Right atrium auricular region (tissue), 2 donors: ENCODE results near the gene CD300LD. TPM values are rescaled to one million over a fixed set of nuclear protein-coding genes. Genes with fewer than 3 reads are reported as not detected.

Experiments
- DNase-seq: peaks from one replicate; pipeline ENCODE4 v3.0.0-alpha.2; 2019; ENCODE audit warnings: low spot score
- H3K27ac ChIP-seq, 2 donors: fragments of 200-600 bp; sonication (generic); 1 replicate in 1 of 2; 2 replicates in 1 of 2; pipeline ENCODE4 v1.5.1; 2016 to 2019
- H3K27me3 ChIP-seq, 2 donors: fragments of 200-600 bp; sonication (generic); one replicate each; pipeline versions ENCODE4 v1.5.1 to v1.6.0; 2017 to 2019
- H3K36me3 ChIP-seq: fragments of 200-600 bp; sonication (generic); one replicate; pipeline ENCODE4 v1.5.1; 2016
- H3K4me1 ChIP-seq, 2 donors: fragments of 200-600 bp; sonication (generic); one replicate each; pipeline versions ENCODE4 v1.5.1 to v1.6.0; 2017 to 2019
- H3K4me3 ChIP-seq, 2 donors: fragments of 200-600 bp; sonication (generic); 1 replicate in 1 of 2; 2 replicates in 1 of 2; pipeline ENCODE4 v1.5.1; 2017 to 2019; ENCODE audit warnings: mild to moderate bottlenecking in 1 of 2, moderate library complexity in 1 of 2
- H3K9me3 ChIP-seq, 2 donors: fragments of 200-600 bp; sonication (generic); one replicate each; pipeline ENCODE4 v1.5.1; 2019
- total RNA-seq, 2 donors: library from RNA; depleted of rRNA; stranded (reverse); fragments of >200 nt; gene quantifications; one replicate each; pipeline ENCODE4 v1.1.0, GENCODE V29; 2016
- TF ChIP-seq, protein P1 (sequence below), 2 donors: fragments of 200-600 bp; sonication (generic); IDR thresholded peaks; one replicate each; pipeline ENCODE4 v1.5.1; 2019; ENCODE audit warnings: antibody characterized with exemption in 2 of 2

Gene CD300LD
- total RNA-seq, 2 donors from 2014 or later: not detected

DNA sequence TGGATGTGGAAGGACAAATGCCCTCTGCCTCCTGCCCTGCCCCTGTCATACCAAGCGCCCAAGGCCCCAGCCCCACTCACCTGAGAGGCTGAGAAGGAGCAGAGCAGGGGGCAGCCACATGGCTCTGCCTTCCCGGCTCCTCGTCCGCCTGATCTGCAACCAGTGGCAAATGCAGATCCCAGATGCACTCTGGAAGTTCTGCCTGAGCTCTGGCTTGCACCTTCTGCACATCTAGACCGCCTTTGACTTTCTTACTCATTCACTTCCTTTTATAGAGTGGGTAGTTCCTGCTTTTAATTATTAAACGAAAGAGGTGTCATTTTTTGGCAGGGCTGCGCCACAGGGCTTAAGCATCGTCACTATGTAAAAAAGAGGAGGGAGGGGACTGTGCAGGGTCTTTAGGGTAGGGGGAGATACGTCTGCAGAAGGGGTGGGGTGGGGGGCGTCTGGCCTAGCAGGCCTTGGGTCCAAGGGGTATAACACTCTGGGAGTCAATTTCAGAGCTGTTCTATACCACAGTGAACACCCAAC, 60.8 kb downstream of the CD300LD start, which contains the start of gene CD300LB:
Gene CD300LB, minus strand, starts transcription at position 245 of the 531 bp plus-strand sequence. Its CDS starts 125 bp downstream, at position 120.
- Histone ChIP-seq H3K4me1 (no peaks in the 10 kb centered on the region), H3K36me3 (no peaks in the 10 kb centered on the region), H3K27me3 (no peaks in the 10 kb centered on the region), H3K27ac (no peak within 1 kb of the TSS), H3K9me3 (peaks cover 0 to 10% of the 10 kb centered on the region in 2 donors), H3K4me3 (no peak within 1 kb of the TSS)
- DNase-seq: peak; percentile 54
- TF ChIP-seq, protein P1, sequence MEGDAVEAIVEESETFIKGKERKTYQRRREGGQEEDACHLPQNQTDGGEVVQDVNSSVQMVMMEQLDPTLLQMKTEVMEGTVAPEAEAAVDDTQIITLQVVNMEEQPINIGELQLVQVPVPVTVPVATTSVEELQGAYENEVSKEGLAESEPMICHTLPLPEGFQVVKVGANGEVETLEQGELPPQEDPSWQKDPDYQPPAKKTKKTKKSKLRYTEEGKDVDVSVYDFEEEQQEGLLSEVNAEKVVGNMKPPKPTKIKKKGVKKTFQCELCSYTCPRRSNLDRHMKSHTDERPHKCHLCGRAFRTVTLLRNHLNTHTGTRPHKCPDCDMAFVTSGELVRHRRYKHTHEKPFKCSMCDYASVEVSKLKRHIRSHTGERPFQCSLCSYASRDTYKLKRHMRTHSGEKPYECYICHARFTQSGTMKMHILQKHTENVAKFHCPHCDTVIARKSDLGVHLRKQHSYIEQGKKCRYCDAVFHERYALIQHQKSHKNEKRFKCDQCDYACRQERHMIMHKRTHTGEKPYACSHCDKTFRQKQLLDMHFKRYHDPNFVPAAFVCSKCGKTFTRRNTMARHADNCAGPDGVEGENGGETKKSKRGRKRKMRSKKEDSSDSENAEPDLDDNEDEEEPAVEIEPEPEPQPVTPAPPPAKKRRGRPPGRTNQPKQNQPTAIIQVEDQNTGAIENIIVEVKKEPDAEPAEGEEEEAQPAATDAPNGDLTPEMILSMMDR (IDR thresholded peaks at IDR 0.05): no peak

DNA sequence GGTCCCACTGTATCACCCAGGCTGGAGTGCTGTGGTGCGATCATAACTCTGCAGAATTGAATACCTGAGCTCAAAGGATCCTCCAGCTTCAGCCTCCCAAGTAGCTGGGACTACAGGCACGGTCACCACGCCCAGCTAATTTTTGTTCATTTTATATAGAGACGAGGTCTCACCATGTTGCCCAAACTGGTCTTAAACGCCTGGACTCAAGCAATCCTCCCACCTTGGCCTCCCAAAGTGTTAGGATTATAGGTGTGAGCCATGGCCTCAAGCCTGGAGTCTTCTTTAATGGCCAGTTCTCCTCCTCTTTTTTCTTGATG, 61.3 kb downstream of the CD300LD start:
- Histone ChIP-seq H3K4me1 (no peaks in the 10 kb centered on the region), H3K4me3 (no peak overlapping the region), H3K27ac (no peak overlapping the region), H3K27me3 (no peaks in the 10 kb centered on the region), H3K9me3 (peaks cover 0 to 8% of the 10 kb centered on the region in 2 donors), H3K36me3 (no peaks in the 10 kb centered on the region)
- peak; percentile 32 for DNase-seq
- TF ChIP-seq, protein P1 (IDR thresholded peaks at IDR 0.05): no peak

Other genes starting within 250 kb of the CD300LD start
- gene BTBD17, start 230.4 kb downstream of the CD300LD start, total RNA-seq: not detected
- gene GPR142, start 224.8 kb downstream of the CD300LD start, total RNA-seq: not detected
- gene GPRC5C, start 160.2 kb downstream of the CD300LD start, total RNA-seq: 10 to 100 TPM; 39.0 to 48.0 TPM
- gene CD300A, start 125.6 kb downstream of the CD300LD start, total RNA-seq: 1 to 10 TPM; 2.0 to 7.8 TPM
- under 1 TPM in 1 of 2 donors, not detected in 1; 0.31 TPM for gene CD300LB, start 60.8 kb downstream of the CD300LD start, total RNA-seq
- gene CD300C, start 46.2 kb downstream of the CD300LD start, total RNA-seq: under 1 TPM in 1 of 2 donors, not detected in 1; 0.98 TPM
- gene CD300H, start 24.8 kb downstream of the CD300LD start, total RNA-seq: not detected
- 1 to 10 TPM in 1 of 2 donors, under 1 TPM in 1; 0.52 to 1.0 TPM for gene CD300E, start 31.5 kb upstream of the CD300LD start, total RNA-seq
- under 1 TPM in 1 of 2 donors, not detected in 1; 0.71 TPM for gene CD300LF, start 120.6 kb upstream of the CD300LD start, total RNA-seq
- under 1 TPM; 0.89 to 0.90 TPM for gene RAB37, start 145.0 kb upstream of the CD300LD start, total RNA-seq
- 10 to 100 TPM; 20.2 to 30.9 TPM for gene NHERF1, start 156.3 kb upstream of the CD300LD start, total RNA-seq
- gene NAT9, start 184.1 kb upstream of the CD300LD start, total RNA-seq: 10 to 100 TPM; 16.2 to 18.7 TPM